Measurements from ENCODE around the gene HASPIN.

GRCh38 chr17:3698139-3698538 is 25.6 kb upstream of the HASPIN start:
- no peak for TF ChIP-seq RAD21 (conservative IDR thresholded peaks at IDR 0.05)
- TF ChIP-seq MXI1 (conservative IDR thresholded peaks at IDR 0.05; ENCODE audit: poor library complexity, severe bottlenecking) = no peak
- no peak for TF ChIP-seq CTCF (IDR thresholded peaks at IDR 0.05; ENCODE audit: poor library complexity, severe bottlenecking)

Measured in neural cell (in vitro differentiated cells).